Prostate gland (tissue), 2 donors: Measurements from ENCODE around the gene ACADSB.

Experiments used
- CTCF ChIP-seq, 4 experiments: fragments of 200-600 bp in 2 of 4; fragments of 450-650 bp in 2 of 4; sonication (generic) in 2 of 4; IDR thresholded peaks; 1 replicate in 3 of 4; 2 replicates in 1 of 4; pipeline ENCODE4 v1.5.1; 2016 to 2019; ENCODE audit warnings: antibody characterized with exemption in 4 of 4, mild to moderate bottlenecking in 2 of 4, moderate library complexity in 2 of 4
- POLR2A ChIP-seq: fragments of 450-650 bp; IDR thresholded peaks from one replicate; pipeline ENCODE4 v1.6.1; 2016; ENCODE audit warnings: antibody characterized with exemption, mild to moderate bottlenecking

GRCh38 chr10:122998360-122998917 lies 10.4 kb upstream of the ACADSB start:
- no peak for TF ChIP-seq CTCF (IDR thresholded peaks at IDR 0.05)
- TF ChIP-seq POLR2A: no peak
